Thoracic aorta (tissue), 2 donors: Measurements from ENCODE around the gene SOX6. TPM values are rescaled to one million over a fixed set of nuclear protein-coding genes. Genes with fewer than 3 reads are reported as not detected.

Experiments
- ATAC-seq: fragments of 150-250 bp; one replicate; pipeline ENCODE4 v1.8.0; 2017; ENCODE audit warnings: low read depth; ENCODE audit not compliant: insufficient number of reproducible peaks, low FRiP score
- DNase-seq: peaks from one replicate; pipeline ENCODE4 v3.0.0-alpha.2; 2020; ENCODE audit warnings: low spot score
- H3K27ac ChIP-seq, 2 donors: fragments of 200-600 bp; sonication (generic); 1 replicate in 1 of 2; 2 replicates in 1 of 2; pipeline ENCODE4 v1.5.1; 2016; ENCODE audit warnings: mild to moderate bottlenecking in 2 of 2, moderate library complexity in 2 of 2
- H3K27me3 ChIP-seq: fragments of 200-600 bp; sonication (generic); replicated peaks from 2 replicates; pipeline ENCODE4 v1.6.0; 2016; ENCODE audit warnings: mild to moderate bottlenecking; ENCODE audit not compliant: insufficient read depth
- H3K36me3 ChIP-seq: fragments of 200-600 bp; sonication (generic); one replicate; pipeline ENCODE4 v1.5.1; 2016
- H3K4me1 ChIP-seq, 2 donors: fragments of 200-600 bp; sonication (generic); 1 replicate in 1 of 2; 2 replicates in 1 of 2; pipeline versions ENCODE4 v1.5.1 to v1.6.0; 2016; ENCODE audit warnings: low read depth in 2 of 2, mild to moderate bottlenecking in 1 of 2; ENCODE audit not compliant: control insufficient read depth in 1 of 2
- H3K4me3 ChIP-seq: fragments of 200-600 bp; sonication (generic); 2 replicates; pipeline ENCODE4 v1.5.1; 2016; ENCODE audit warnings: mild to moderate bottlenecking
- H3K9me3 ChIP-seq: fragments of 200-600 bp; sonication (generic); 2 replicates; pipeline ENCODE4 v1.5.1; 2016
- CTCF ChIP-seq: fragments of 200-600 bp; sonication (generic); IDR thresholded peaks from one replicate; pipeline ENCODE4 v1.5.1; 2019; ENCODE audit warnings: antibody characterized with exemption
- total RNA-seq, 2 donors: library from RNA; depleted of rRNA; stranded (reverse); fragments of >200 nt; gene quantifications; one replicate each; pipeline versions ENCODE4 v1.1.0 to v1.2.3, GENCODE V29; 2016

Gene SOX6
- total RNA-seq, 2 donors from 2014 or later = 0.27 to 0.56 TPM

GRCh38 chr11:16297332-16297731 lies 59.0 kb downstream of the SOX6 start:
- H3K36me3 ChIP-seq = no peaks in the 10 kb centered on the region
- no peaks in the 10 kb centered on the region for H3K4me1 ChIP-seq
- H3K27ac ChIP-seq = no peak overlapping the region
- H3K4me3 ChIP-seq = no peak overlapping the region
- H3K9me3 ChIP-seq = no peaks in the 10 kb centered on the region
- ATAC-seq = no peak
- no peaks in the 10 kb centered on the region for H3K27me3 ChIP-seq
- no peak for DNase-seq
- no peak for TF ChIP-seq CTCF

- H3K36me3 ChIP-seq = no peaks in the 10 kb centered on the region
- H3K9me3 ChIP-seq = no peaks in the 10 kb centered on the region
- H3K4me1 ChIP-seq = no peaks in the 10 kb centered on the region
- no peak for TF ChIP-seq CTCF
- ATAC-seq (no peak), DNase-seq (no peak)
- H3K27me3 ChIP-seq = no peaks in the 10 kb centered on the region
- H3K4me3 ChIP-seq = no peak overlapping the region
- no peak overlapping the region for H3K27ac ChIP-seq
These were observed 60.1 kb downstream of the SOX6 start for GRCh38 chr11:16296273-16296672.

GRCh38 chr11:16295592-16295991 lies 60.8 kb downstream of the SOX6 start:
- H3K27ac ChIP-seq = no peak overlapping the region
- ATAC-seq (no peak), DNase-seq (no peak)
- no peak for TF ChIP-seq CTCF
- H3K4me1 ChIP-seq = no peaks in the 10 kb centered on the region
- H3K9me3 ChIP-seq = no peaks in the 10 kb centered on the region
- no peaks in the 10 kb centered on the region for H3K27me3 ChIP-seq
- no peak overlapping the region for H3K4me3 ChIP-seq
- no peaks in the 10 kb centered on the region for H3K36me3 ChIP-seq

GRCh38 chr11:16293204-16293681 lies 63.1 kb downstream of the SOX6 start:
- H3K4me1 ChIP-seq = no peaks in the 10 kb centered on the region
- ATAC-seq (no peak), DNase-seq (no peak)
- no peaks in the 10 kb centered on the region for H3K27me3 ChIP-seq
- no peaks in the 10 kb centered on the region for H3K36me3 ChIP-seq
- no peak for TF ChIP-seq CTCF
- no peaks in the 10 kb centered on the region for H3K9me3 ChIP-seq
- H3K4me3 ChIP-seq = no peak overlapping the region
- H3K27ac ChIP-seq = no peak overlapping the region

- Histone ChIP-seq H3K36me3 (no peaks in the 10 kb centered on the region), H3K4me1 (no peaks in the 10 kb centered on the region), H3K27me3 (no peaks in the 10 kb centered on the region), H3K9me3 (no peaks in the 10 kb centered on the region), H3K27ac (no peak overlapping the region), H3K4me3 (no peak overlapping the region)
- DNase-seq (no peak), ATAC-seq (no peak)
- TF ChIP-seq CTCF = no peak
These were observed 64.0 kb downstream of the SOX6 start for GRCh38 chr11:16292167-16292859.
